ENCODE results near the gene HS1BP3. TPM values are rescaled to one million over a fixed set of nuclear protein-coding genes. Genes with fewer than 3 reads are reported as not detected.

Gene HS1BP3
- total RNA-seq, 1 experiment from 2014 or later, result 34.2 TPM

GRCh38 chr2:20585710-20586594 lies 64.9 kb downstream of the HS1BP3 start:
- no peak for DNase-seq (ENCODE audit: low read depth)

- DNase-seq (ENCODE audit: low read depth), result no peak
Measured at GRCh38 chr2:20585359-20585709, 65.6 kb downstream of the HS1BP3 start.

GRCh38 chr2:20584399-20585358 lies 66.2 kb downstream of the HS1BP3 start:
- DNase-seq (ENCODE audit: low read depth), result peak; percentile 96

GRCh38 chr2:20584045-20584398 lies 66.9 kb downstream of the HS1BP3 start:
- no peak for DNase-seq (ENCODE audit: low read depth)

GRCh38 chr2:20583425-20583881 lies 67.4 kb downstream of the HS1BP3 start:
- DNase-seq (ENCODE audit: low read depth), result no peak

GRCh38 chr2:20582600-20583221 lies 68.2 kb downstream of the HS1BP3 start:
- no peak for DNase-seq (ENCODE audit: low read depth)

GRCh38 chr2:20580690-20581437 lies 70.0 kb downstream of the HS1BP3 start:
- no peak for DNase-seq (ENCODE audit: low read depth)

GRCh38 chr2:20579866-20580265 lies 71.0 kb downstream of the HS1BP3 start:
- DNase-seq (ENCODE audit: low read depth), result no peak

- peak; percentile 97 for DNase-seq (ENCODE audit: low read depth)
Measured at GRCh38 chr2:20578895-20579825, 71.7 kb downstream of the HS1BP3 start.

- no peak for DNase-seq (ENCODE audit: low read depth)
Measured at GRCh38 chr2:20578266-20578894, 72.5 kb downstream of the HS1BP3 start.

GRCh38 chr2:20577495-20578235 lies 73.2 kb downstream of the HS1BP3 start:
- no peak for DNase-seq (ENCODE audit: low read depth)

GRCh38 chr2:20576598-20577115 lies 74.2 kb downstream of the HS1BP3 start:
- no peak for DNase-seq (ENCODE audit: low read depth)

- no peak for DNase-seq (ENCODE audit: low read depth)
Measured at GRCh38 chr2:20575935-20576597, 74.8 kb downstream of the HS1BP3 start.

- no peak for DNase-seq (ENCODE audit: low read depth)
Measured at GRCh38 chr2:20575414-20575813, 75.5 kb downstream of the HS1BP3 start.

GRCh38 chr2:20574930-20575329 lies 76.0 kb downstream of the HS1BP3 start:
- no peak for DNase-seq (ENCODE audit: low read depth)

- DNase-seq (ENCODE audit: low read depth), result no peak
Measured at GRCh38 chr2:20574423-20574911, 76.4 kb downstream of the HS1BP3 start.

GRCh38 chr2:20573620-20574422 lies 77.1 kb downstream of the HS1BP3 start:
- no peak for DNase-seq (ENCODE audit: low read depth)

Data from LHCN-M2 (cell line).